HepG2 (cell line): ENCODE results near the gene ABHD11.

Experiments used
- CSRNP1 ChIP-seq: sonication (generic); formaldehyde crosslinking; IDR thresholded peaks from 2 replicates; pipeline ENCODE4 v1.8.1; 2023; ENCODE audit warnings: mild to moderate bottlenecking, missing genetic modification reagents
- CTCF ChIP-seq: sonication (generic); formaldehyde crosslinking; IDR thresholded peaks from 2 replicates; pipeline ENCODE4 v1.5.0; 2020; ENCODE audit warnings: mild to moderate bottlenecking, missing genetic modification reagents, moderate library complexity
- DR1 ChIP-seq: sonication (generic); formaldehyde crosslinking; IDR thresholded peaks from 2 replicates; pipeline ENCODE4 v1.8.0; 2021; ENCODE audit warnings: mild to moderate bottlenecking, missing genetic modification reagents, inconsistent platforms
- E2F5 ChIP-seq: sonication (generic); formaldehyde crosslinking; conservative IDR thresholded peaks from 2 replicates; pipeline ENCODE4 v1.4.0; 2020; ENCODE audit warnings: missing genetic modification reagents
- ELF1 ChIP-seq: sonication (generic); formaldehyde crosslinking; IDR thresholded peaks from 2 replicates; pipeline ENCODE4 v1.4.0; 2020; ENCODE audit warnings: missing genetic modification reagents
- ESRRA ChIP-seq: sonication (generic); formaldehyde crosslinking; IDR thresholded peaks from 2 replicates; pipeline ENCODE4 v1.5.1; 2020; ENCODE audit warnings: mild to moderate bottlenecking, low read depth, missing genetic modification reagents
- NFIC ChIP-seq: IDR thresholded peaks from 2 replicates; pipeline ENCODE4 v1.6.1; 2012; ENCODE audit warnings: mild to moderate bottlenecking, low read length, inconsistent platforms
- NFRKB ChIP-seq: fragments of 450-650 bp; IDR thresholded peaks from 2 replicates; pipeline ENCODE4 v1.6.1; 2017
- PHF8 ChIP-seq: sonication (generic); formaldehyde crosslinking; IDR thresholded peaks from 2 replicates; pipeline ENCODE4 v1.5.0; 2020; ENCODE audit warnings: missing genetic modification reagents
- SIN3A ChIP-seq: IDR thresholded peaks from 2 replicates; pipeline ENCODE4 v1.6.1; 2011; ENCODE audit warnings: low read depth, mild to moderate bottlenecking, control low read depth, low read length, borderline replicate concordance
- SRSF1 ChIP-seq: fragments of 200-400 bp; formaldehyde crosslinking; optimal IDR thresholded peaks from 2 replicates; pipeline ENCODE3; 2017; ENCODE audit warnings: mild to moderate bottlenecking, low read depth, low read length, moderate library complexity
- ZBTB49 ChIP-seq: sonication (generic); formaldehyde crosslinking; IDR thresholded peaks from 2 replicates; pipeline ENCODE4 v1.4.0; 2020; ENCODE audit warnings: missing genetic modification reagents, borderline replicate concordance
- ZMAT3 ChIP-seq: sonication (generic); formaldehyde crosslinking; conservative IDR thresholded peaks from 2 replicates; pipeline ENCODE4 v1.7.0; 2021; ENCODE audit warnings: missing genetic modification reagents
- ZNF121 ChIP-seq: sonication (generic); formaldehyde crosslinking; IDR thresholded peaks from 2 replicates; pipeline ENCODE4 v1.5.0; 2020; ENCODE audit warnings: mild to moderate bottlenecking, missing genetic modification reagents

- TF ChIP-seq CSRNP1, result no peak
- no peak for TF ChIP-seq ZBTB49 (CRISPR knock-in tag)
- TF ChIP-seq NFIC, result no peak
- no peak for TF ChIP-seq SRSF1
- no peak for TF ChIP-seq ESRRA (CRISPR knock-in tag)
- TF ChIP-seq ELF1 (CRISPR knock-in tag), result no peak
- TF ChIP-seq ZNF121, result no peak
- TF ChIP-seq SIN3A, result no peak
- no peak for TF ChIP-seq PHF8
- no peak for TF ChIP-seq CTCF
- no peak for TF ChIP-seq E2F5 (CRISPR knock-in tag)
- no peak for TF ChIP-seq DR1 (CRISPR knock-in tag)
- TF ChIP-seq NFRKB, result no peak
- no peak for TF ChIP-seq ZMAT3 (CRISPR knock-in tag)
Measured at GRCh38 chr7:73722785-73723184, 15.8 kb downstream of the ABHD11 start.
